Lower leg skin (tissue), 4 donors: ENCODE results near the gene HCN2. TPM values are rescaled to one million over a fixed set of nuclear protein-coding genes. Genes with fewer than 3 reads are reported as not detected.
A peak's percentile ranks its signal among the peaks of the same experiment; 100 is the strongest.
"Not testable (repeated sequence)": the region's sequence is repeated elsewhere in the genome, so short reads cannot be mapped to it uniquely, and the experiment has no call there.

Experiments used
- DNase-seq, 2 donors: peaks; one replicate each; pipeline ENCODE4 v3.0.0-alpha.2; 2019; ENCODE audit warnings: low spot score in 2 of 2
- H3K4me3 ChIP-seq: fragments of 200-600 bp; sonication (generic); 2 replicates; pipeline ENCODE4 v1.5.1; 2017; ENCODE audit warnings: mild to moderate bottlenecking, low read depth; ENCODE audit not compliant: poor library complexity, severe bottlenecking
- CTCF ChIP-seq, 3 donors: fragments of 450-650 bp; IDR thresholded peaks; one replicate each; pipeline ENCODE4 v1.5.1; 2016; ENCODE audit warnings: antibody characterized with exemption in 3 of 3, mild to moderate bottlenecking in 3 of 3, moderate library complexity in 2 of 3
- POLR2A ChIP-seq, 2 donors: fragments of 450-650 bp; IDR thresholded peaks; one replicate each; pipeline ENCODE4 v1.6.1; 2016 to 2017; ENCODE audit warnings: antibody characterized with exemption in 2 of 2, mild to moderate bottlenecking in 1 of 2, moderate library complexity in 1 of 2
- WGBS, 2 donors: methylation state at CpG; one replicate each; pipeline ENCODE4 v1.1.5; 2018; 5-methylcytosine and 5-hydroxymethylcytosine counted together
- intact Hi-C: fragments of 100-400 bp; cut with DNase I; formaldehyde crosslinking; loops from one replicate; pipeline ENCODE4 v1.15.0; 2023; ENCODE audit warnings: low total_unique reads
- total RNA-seq, 4 donors: library from RNA; depleted of rRNA; stranded (reverse); fragments of >200 nt; gene quantifications; one replicate each; pipeline ENCODE4 v1.1.0, GENCODE V29; 2016

HCN2 gene
- total RNA-seq, 4 donors from 2014 or later, result 0.21 to 1.7 (median 1.1) TPM

GRCh38 chr19:604355-604754, 14.7 kb downstream of the HCN2 start:
- DNase-seq, result no peak
- TF ChIP-seq POLR2A (IDR thresholded peaks at IDR 0.05), result no peak
- TF ChIP-seq CTCF (IDR thresholded peaks at IDR 0.05), result no peak
- intact Hi-C loops, result no loop called here
- WGBS, 2 donors, result 83% methylated on average over 11 of the region's 11 CpGs
- no peak overlapping the region for H3K4me3 ChIP-seq

- H3K4me3 ChIP-seq, intact Hi-C loops, DNase-seq: not testable (repeated sequence)
- WGBS, 2 donors, result 80 to 83% methylated on average over 18 to 26 of the region's 34 CpGs
Measured at GRCh38 chr19:605061-605971, 15.6 kb downstream of the HCN2 start.

GRCh38 chr19:607301-608154, 17.8 kb downstream of the HCN2 start:
- TF ChIP-seq CTCF (IDR thresholded peaks at IDR 0.05) (no peak), POLR2A (IDR thresholded peaks at IDR 0.05) (no peak)

GRCh38 chr19:608155-609003, 18.7 kb downstream of the HCN2 start:
- intact Hi-C loops, result no loop called here
- no peak for DNase-seq
- no peak overlapping the region for H3K4me3 ChIP-seq
- 77 to 78% methylated on average over 29 to 30 of the region's 30 CpGs for WGBS, 2 donors
- no peak for TF ChIP-seq CTCF (IDR thresholded peaks at IDR 0.05)
- TF ChIP-seq POLR2A (IDR thresholded peaks at IDR 0.05), result no peak

More at GRCh38 chr19:607301-608154, 17.8 kb downstream of the HCN2 start:
- no peak for DNase-seq
- H3K4me3 ChIP-seq, result no peak overlapping the region
- intact Hi-C loops, result no loop called here
- 82 to 87% methylated on average over 25 to 27 of the region's 30 CpGs for WGBS, 2 donors

GRCh38 chr19:609004-609346, 19.3 kb downstream of the HCN2 start:
- intact Hi-C loops, result no loop called here
- TF ChIP-seq CTCF (IDR thresholded peaks at IDR 0.05) (no peak), POLR2A (IDR thresholded peaks at IDR 0.05) (no peak)
- WGBS, 2 donors, result 65 to 66% methylated on average over 19 to 21 of the region's 22 CpGs
- no peak overlapping the region for H3K4me3 ChIP-seq
- DNase-seq, result peak; percentile 33 to 91
